ENCODE results near the gene MYNN. TPM values are rescaled to one million over a fixed set of nuclear protein-coding genes. Genes with fewer than 3 reads are reported as not detected.

MYNN gene
- polyA plus RNA-seq, 10 donors = 18.3 to 24.8 (median 21.8) TPM

DNA sequence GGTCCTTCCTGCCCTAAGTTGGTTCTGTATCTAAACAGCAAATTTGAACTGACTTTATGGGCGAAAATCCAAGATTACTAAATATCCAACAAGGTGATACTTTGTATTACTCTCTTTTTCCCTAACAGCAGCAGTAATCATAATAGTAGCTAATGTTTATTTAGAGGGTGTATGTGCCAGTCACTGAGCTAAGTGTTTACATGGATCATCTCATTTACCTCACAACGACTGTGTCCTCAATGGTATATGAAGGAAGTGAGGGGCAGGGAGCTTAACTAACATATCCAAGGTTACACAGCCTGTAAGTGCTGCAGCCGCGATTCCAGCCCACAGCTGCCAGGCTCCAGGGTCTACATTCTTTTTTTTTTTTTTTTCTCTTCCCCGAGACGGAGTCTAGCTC, 49.8 kb downstream of the MYNN start:
- DNase-seq = no peak

- DNase-seq = no peak
These were observed 52.1 kb downstream of the MYNN start for GRCh38 chr3:169825316-169825715.

DNA sequence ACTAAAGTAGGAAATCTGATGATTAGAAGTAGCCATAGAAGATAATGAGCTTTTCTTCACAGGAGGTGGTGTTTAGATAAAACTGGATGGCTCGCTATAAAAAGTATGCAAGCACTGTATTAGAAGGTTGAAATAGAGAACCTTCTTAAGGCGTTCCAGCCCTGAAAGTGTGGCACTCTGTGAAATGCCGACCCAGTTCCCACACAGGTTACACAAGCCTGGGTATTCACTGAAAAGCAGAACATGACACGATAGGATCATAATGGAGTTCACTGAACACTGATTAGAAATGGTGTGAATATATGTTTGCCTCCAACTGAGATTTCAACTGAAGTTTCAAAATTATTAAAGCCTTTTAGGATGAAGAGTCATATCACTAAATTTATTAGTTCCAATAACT, 54.5 kb downstream of the MYNN start:
- no peak for DNase-seq

GRCh38 chr3:169835533-169835932, 62.3 kb downstream of the MYNN start:
- DNase-seq = no peak

DNA sequence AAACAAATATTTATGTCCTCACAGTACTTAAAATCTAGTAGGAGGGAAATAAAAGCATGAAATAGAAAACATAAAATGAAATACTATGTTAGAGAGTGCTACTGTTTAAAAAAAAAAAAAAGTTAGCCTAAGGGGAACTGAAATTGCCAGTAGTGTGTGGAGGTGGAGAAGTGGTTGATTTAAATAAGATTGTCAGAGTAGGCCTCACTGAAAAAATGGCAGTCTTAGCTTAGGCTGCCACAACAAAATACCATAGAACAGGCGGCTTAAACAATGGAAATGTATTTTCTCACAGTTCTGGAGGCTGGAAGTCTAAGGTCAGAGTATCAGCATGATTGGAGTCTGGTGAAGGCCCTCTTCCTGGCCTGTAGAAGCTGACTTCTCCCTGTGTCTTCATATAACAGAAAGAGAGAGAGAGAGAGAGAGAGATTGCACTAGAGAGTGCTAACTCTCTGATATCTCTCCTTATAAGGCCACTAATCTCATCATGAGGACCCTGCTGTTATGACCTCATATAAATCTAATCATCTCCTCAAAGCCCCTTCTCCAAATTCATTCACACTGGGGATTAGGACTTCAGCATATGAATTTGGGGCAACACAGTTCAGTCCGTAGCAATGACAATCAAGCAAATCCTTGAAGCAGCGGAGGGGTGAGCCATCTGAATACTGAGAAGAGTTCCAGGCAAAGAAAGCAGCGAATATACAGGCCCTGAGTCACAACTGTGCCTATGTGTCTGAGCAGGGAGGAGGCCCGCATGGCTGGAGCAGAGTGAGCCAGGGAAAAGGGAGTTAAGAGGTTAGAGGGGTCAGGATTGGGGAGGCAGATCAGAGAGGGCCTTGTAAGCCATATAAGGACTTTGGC, 63.1 kb downstream of the MYNN start:
- DNase-seq = no peak

- DNase-seq = no peak
These were observed 63.7 kb downstream of the MYNN start for GRCh38 chr3:169836942-169837275.

- DNase-seq = no peak
These were observed 65.4 kb downstream of the MYNN start for GRCh38 chr3:169838511-169839030.

Other genes starting within 250 kb of the MYNN start
- gene MECOM, start 109.7 kb upstream of the MYNN start, polyA plus RNA-seq (ENCODE audit: insufficient read length in 10 of 10) = 10 to 100 TPM; 10.4 to 18.2 (median 13.5) TPM
- under 1 TPM in 4 of 10 donors, not detected in 6; 0.46 to 0.66 (median 0.51) TPM for gene TERC, start 8.3 kb upstream of the MYNN start, polyA plus RNA-seq (ENCODE audit: insufficient read length in 10 of 10)
- gene ACTRT3, start 3.8 kb upstream of the MYNN start, polyA plus RNA-seq (ENCODE audit: insufficient read length in 10 of 10) = 1 to 10 TPM; 1.9 to 4.0 (median 3.2) TPM
- under 1 TPM in 4 of 10 donors, not detected in 6; 0.08 to 0.26 (median 0.13) TPM for gene LRRIQ4, start 39.5 kb downstream of the MYNN start, polyA plus RNA-seq (ENCODE audit: insufficient read length in 10 of 10)
- 10 to 100 TPM in 1 of 10 donors, 1 to 10 TPM in 9; 3.2 to 10.6 (median 4.3) TPM for gene LRRC34, start 39.5 kb downstream of the MYNN start, polyA plus RNA-seq (ENCODE audit: insufficient read length in 10 of 10)
- gene LRRC31, start 96.5 kb downstream of the MYNN start, polyA plus RNA-seq (ENCODE audit: insufficient read length in 10 of 10) = not detected
- not detected for gene SAMD7, start 138.2 kb downstream of the MYNN start, polyA plus RNA-seq (ENCODE audit: insufficient read length in 10 of 10)
- gene SEC62, start 193.4 kb downstream of the MYNN start, polyA plus RNA-seq (ENCODE audit: insufficient read length in 10 of 10) = 10 to 100 TPM; 76.8 to 91.9 (median 81.3) TPM